ENCODE data around the gene RIOK1. TPM values are rescaled to one million over a fixed set of nuclear protein-coding genes. Genes with fewer than 3 reads are reported as not detected.

The RIOK1 gene
- total RNA-seq, 1 donor: 16.8 TPM

DNA sequence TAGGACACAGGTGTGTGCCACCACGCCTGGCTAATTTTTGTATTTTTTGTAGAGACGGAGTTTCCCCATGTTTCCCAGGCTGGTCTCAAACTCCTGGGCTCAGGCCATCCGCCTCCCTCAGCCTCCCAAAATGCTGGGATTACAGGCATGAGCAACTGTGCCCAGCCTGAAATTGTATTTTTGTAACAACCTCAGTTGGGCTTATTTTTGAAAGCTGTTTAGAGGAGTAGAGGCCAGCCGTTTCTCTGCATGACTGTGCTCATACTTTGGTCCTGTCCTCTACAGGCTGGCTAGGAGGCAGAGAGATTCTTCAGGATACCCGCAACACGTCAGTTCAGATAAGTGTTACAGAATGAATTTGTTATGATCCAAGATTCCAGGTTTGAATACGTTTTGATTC, 22.2 kb upstream of the RIOK1 start:
- no peak for TF ChIP-seq CTCF (IDR thresholded peaks at IDR 0.05; ENCODE audit: insufficient read depth, low read length)
- DNase-seq (ENCODE audit: low read depth): no peak
- H3K4me3 ChIP-seq (ENCODE audit: low read depth, low read length): no peak overlapping the region

GRCh38 chr6:7373739-7374138, 15.9 kb upstream of the RIOK1 start:
- no peak for TF ChIP-seq CTCF (IDR thresholded peaks at IDR 0.05; ENCODE audit: insufficient read depth, low read length)
- no peak overlapping the region for H3K4me3 ChIP-seq (ENCODE audit: low read depth, low read length)
- DNase-seq (ENCODE audit: low read depth): no peak

- no peak for TF ChIP-seq CTCF (IDR thresholded peaks at IDR 0.05; ENCODE audit: insufficient read depth, low read length)
- no peak overlapping the region for H3K4me3 ChIP-seq (ENCODE audit: low read depth, low read length)
- no peak for DNase-seq (ENCODE audit: low read depth)
These were observed 11.6 kb upstream of the RIOK1 start for GRCh38 chr6:7377961-7378360.

DNA sequence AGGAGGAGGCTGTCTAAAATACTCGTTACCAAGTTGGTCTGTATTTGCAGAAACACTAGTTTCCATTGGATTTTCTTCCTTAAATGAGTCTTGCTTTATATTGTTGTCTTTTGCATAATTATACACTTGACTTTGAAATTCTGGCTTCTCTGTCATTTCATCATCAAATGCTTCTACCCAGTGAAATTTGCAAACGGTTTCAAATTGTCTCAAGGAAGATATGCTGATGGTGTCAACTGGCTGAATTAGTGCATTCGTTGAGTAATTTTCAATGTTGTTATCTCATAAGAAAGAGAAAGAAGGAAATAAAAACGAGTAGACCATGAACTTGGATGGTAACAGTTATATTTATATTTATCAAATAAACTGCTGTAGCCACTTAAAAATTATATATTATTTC, 10.9 kb upstream of the RIOK1 start:
- no peak overlapping the region for H3K4me3 ChIP-seq (ENCODE audit: low read depth, low read length)
- DNase-seq (ENCODE audit: low read depth): no peak
- TF ChIP-seq CTCF (IDR thresholded peaks at IDR 0.05; ENCODE audit: insufficient read depth, low read length): no peak

DNA sequence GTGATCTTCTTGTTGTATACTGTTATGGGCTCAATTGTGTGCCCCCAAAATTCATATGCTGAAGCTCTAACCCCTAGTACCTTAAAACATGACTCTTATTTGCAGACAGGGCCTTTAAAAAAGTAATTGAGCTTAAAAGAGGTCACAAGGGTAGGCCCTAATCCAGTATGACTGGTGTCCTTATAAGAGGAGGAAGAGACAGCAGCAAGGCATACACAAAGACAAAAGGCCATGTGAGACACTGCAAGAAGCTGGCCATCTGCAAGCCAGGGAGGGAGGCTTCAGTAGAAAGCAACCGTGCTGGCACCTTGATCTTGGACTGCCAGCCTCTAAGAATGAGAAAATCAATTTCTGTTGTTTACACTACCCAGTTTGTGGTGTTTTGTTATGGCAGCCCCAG, 8.5 kb upstream of the RIOK1 start:
- no peak for TF ChIP-seq CTCF (IDR thresholded peaks at IDR 0.05; ENCODE audit: insufficient read depth, low read length)
- no peak overlapping the region for H3K4me3 ChIP-seq (ENCODE audit: low read depth, low read length)
- DNase-seq (ENCODE audit: low read depth): no peak

GRCh38 chr6:7389162-7389450, 502 bp upstream of the RIOK1 start:
- DNase-seq (ENCODE audit: low read depth): peak; percentile 59
- TF ChIP-seq CTCF (IDR thresholded peaks at IDR 0.05; ENCODE audit: insufficient read depth, low read length): no peak
- H3K4me3 ChIP-seq (ENCODE audit: low read depth, low read length): peak overlapping the region; percentile 66

GRCh38 chr6:7390226-7390878, 744 bp downstream of the RIOK1 start:
- peak overlapping the region; percentile 66 for H3K4me3 ChIP-seq (ENCODE audit: low read depth, low read length)
- no peak for DNase-seq (ENCODE audit: low read depth)
- peak; percentile 1 for TF ChIP-seq CTCF (IDR thresholded peaks at IDR 0.05; ENCODE audit: insufficient read depth, low read length)
